ENCODE results near the gene TMEM158.

- no peak for TF ChIP-seq POLR2AphosphoS5 (IDR thresholded peaks at IDR 0.05; ENCODE audit: insufficient read depth in 1 of 2, low read depth in 1 of 2)
- no peak for TF ChIP-seq POLR2A (IDR thresholded peaks at IDR 0.05)
Observed at GRCh38 chr3:45239254-45239653, 13.2 kb upstream of the TMEM158 start.

Data from vagina (tissue), 2 donors.